Liver (tissue), 9 donors: ENCODE measurements around the gene CMTM7. TPM values are rescaled to one million over a fixed set of nuclear protein-coding genes. Genes with fewer than 3 reads are reported as not detected.

ENCODE experiments used
- DNase-seq: peaks from one replicate; pipeline ENCODE4 v3.0.0-alpha.2; 2017; ENCODE audit warnings: low spot score
- H3K27ac ChIP-seq, 2 donors: one replicate each; pipeline ENCODE4 v1.7.0; 2013; ENCODE audit warnings: inconsistent platforms in 2 of 2, low read length in 2 of 2, control low read depth in 1 of 2, low read depth in 1 of 2, mild to moderate bottlenecking in 1 of 2
- H3K27me3 ChIP-seq, 4 donors: one replicate each; pipeline versions ENCODE4 v1.6.1 to v1.7.0; 2013; ENCODE audit warnings: low read length in 3 of 4, inconsistent platforms in 1 of 4, mild to moderate bottlenecking in 1 of 4, moderate library complexity in 1 of 4; ENCODE audit not compliant: control insufficient read depth in 4 of 4, insufficient read depth in 4 of 4
- H3K36me3 ChIP-seq, 4 donors: one replicate each; pipeline versions ENCODE4 v1.6.1 to v1.7.0; 2013; ENCODE audit warnings: low read length in 3 of 4, mild to moderate bottlenecking in 3 of 4, low read depth in 1 of 4, moderate library complexity in 1 of 4; ENCODE audit not compliant: control insufficient read depth in 4 of 4, insufficient read depth in 3 of 4
- H3K4me1 ChIP-seq, 4 donors: one replicate each; pipeline versions ENCODE4 v1.6.1 to v1.7.0; 2013; ENCODE audit warnings: low read length in 3 of 4, mild to moderate bottlenecking in 3 of 4, moderate library complexity in 1 of 4; ENCODE audit not compliant: control insufficient read depth in 4 of 4, insufficient read depth in 4 of 4
- H3K4me3 ChIP-seq, 3 donors: one replicate each; pipeline versions ENCODE4 v1.6.1 to v1.7.0; 2013; ENCODE audit warnings: low read length in 3 of 3, control low read depth in 1 of 3, low read depth in 1 of 3, mild to moderate bottlenecking in 1 of 3
- H3K9ac ChIP-seq, 2 donors: one replicate each; pipeline ENCODE4 v1.7.0; 2013; ENCODE audit warnings: low read length in 2 of 2, mild to moderate bottlenecking in 2 of 2, moderate library complexity in 2 of 2, control low read depth in 1 of 2, low read depth in 1 of 2
- H3K9me3 ChIP-seq, 4 donors: one replicate each; pipeline versions ENCODE4 v1.6.1 to v1.7.0; 2013; ENCODE audit warnings: low read length in 3 of 4; ENCODE audit not compliant: control insufficient read depth in 4 of 4
- EGR1 ChIP-seq, 2 donors: IDR thresholded peaks; 2 replicates each; pipeline ENCODE4 v1.6.1; 2016 to 2018; ENCODE audit warnings: antibody characterized with exemption in 2 of 2, low read depth in 2 of 2
- FOXA1 ChIP-seq: IDR thresholded peaks from 2 replicates; pipeline ENCODE4 v1.6.1; 2016; ENCODE audit warnings: antibody characterized with exemption
- FOXA2 ChIP-seq: IDR thresholded peaks from 2 replicates; pipeline ENCODE4 v1.6.1; 2016; ENCODE audit warnings: antibody characterized with exemption
- GABPA ChIP-seq, 2 donors: IDR thresholded peaks in 1 of 2; conservative IDR thresholded peaks in 1 of 2; 2 replicates each; pipeline ENCODE4 v1.6.1; 2016; ENCODE audit warnings: antibody characterized with exemption in 2 of 2, mild to moderate bottlenecking in 1 of 2, moderate library complexity in 1 of 2
- HNF4A ChIP-seq, 2 donors: conservative IDR thresholded peaks; 2 replicates each; pipeline ENCODE4 v1.6.1; 2016; ENCODE audit warnings: antibody characterized with exemption in 2 of 2, mild to moderate bottlenecking in 2 of 2
- HNF4G ChIP-seq: IDR thresholded peaks from 2 replicates; pipeline ENCODE4 v1.6.1; 2016; ENCODE audit warnings: antibody characterized with exemption
- JUND ChIP-seq, 2 donors: IDR thresholded peaks; 2 replicates each; pipeline ENCODE4 v1.6.1; 2016; ENCODE audit warnings: antibody characterized with exemption in 2 of 2
- NR2F2 ChIP-seq: IDR thresholded peaks from 2 replicates; pipeline ENCODE4 v1.6.1; 2016; ENCODE audit warnings: antibody characterized with exemption
- RAD21 ChIP-seq, 2 donors: IDR thresholded peaks; 2 replicates each; pipeline ENCODE4 v1.6.1; 2016; ENCODE audit warnings: antibody characterized with exemption in 2 of 2, mild to moderate bottlenecking in 2 of 2
- REST ChIP-seq: IDR thresholded peaks from 2 replicates; pipeline ENCODE4 v1.6.1; 2016; ENCODE audit warnings: antibody characterized with exemption, mild to moderate bottlenecking
- RXRA ChIP-seq, 2 donors: IDR thresholded peaks; 2 replicates each; pipeline ENCODE4 v1.6.1; 2017 to 2018; ENCODE audit warnings: antibody characterized with exemption in 2 of 2, mild to moderate bottlenecking in 1 of 2
- SP1 ChIP-seq: IDR thresholded peaks from 2 replicates; pipeline ENCODE4 v1.6.1; 2018; ENCODE audit warnings: antibody characterized with exemption, mild to moderate bottlenecking
- TAF1 ChIP-seq: conservative IDR thresholded peaks from 2 replicates; pipeline ENCODE4 v1.6.1; 2016; ENCODE audit warnings: antibody characterized with exemption, mild to moderate bottlenecking
- YY1 ChIP-seq: IDR thresholded peaks from 2 replicates; pipeline ENCODE4 v1.6.1; 2016; ENCODE audit warnings: antibody characterized with exemption, mild to moderate bottlenecking
- WGBS: extraction: QIAGEN DNeasy Blood & Tissue Kit; methylation state at CpG from one replicate; pipeline ENCODE4 v1.1.7; 2013; 5-methylcytosine and 5-hydroxymethylcytosine counted together
- polyA plus RNA-seq, 2 donors: library from polyadenylated mRNA; stranded (reverse) in 1 of 2; unstranded in 1 of 2; fragments of 200-250 nt in 1 of 2; fragments of >200 nt in 1 of 2; fragmentation: Nextera tagmentation in 1 of 2; extraction: Ambion mirVana in 1 of 2; gene quantifications; one replicate each; pipeline versions ENCODE4 v1.2.1 to v1.2.3, GENCODE V29; 2013 to 2015
- total RNA-seq, 2 donors: library from RNA; depleted of rRNA; stranded (reverse); fragments of >200 nt; gene quantifications; one replicate each; pipeline ENCODE4 v1.2.3, GENCODE V29; 2014
- TF ChIP-seq, protein P1 (sequence below): IDR thresholded peaks from 2 replicates; pipeline ENCODE4 v1.6.1; 2016; ENCODE audit warnings: antibody characterized with exemption
- TF ChIP-seq, protein P2 (sequence below): IDR thresholded peaks from 2 replicates; pipeline ENCODE4 v1.6.1; 2016; ENCODE audit warnings: antibody characterized with exemption
- TF ChIP-seq, protein P3 (sequence below): fragments of 150-350 bp; IDR thresholded peaks from 2 replicates; pipeline ENCODE4 v1.5.1; 2017; ENCODE audit warnings: improper control_type of control experiment, low read depth, low read length; ENCODE audit not compliant: missing input control
- TF ChIP-seq, protein P4 (sequence below): IDR thresholded peaks from 2 replicates; pipeline ENCODE4 v1.6.1; 2016; ENCODE audit warnings: antibody characterized with exemption
- donor health status: healthy.
- donor health status: healthy.
- donor health status: healthy.
- donor health status: healthy.
- donor health status: healthy.

CMTM7 gene
- total and polyA plus RNA-seq, 4 donors = 3.6 to 20.3 (median 4.1) TPM

- DNase-seq = no peak
- no peak overlapping the region for H3K27ac ChIP-seq
- H3K36me3 ChIP-seq = peaks cover 8 to 29% (median 15%) of the 10 kb centered on the region in 4 donors
- no peaks in the 10 kb centered on the region for H3K27me3 ChIP-seq
- peaks cover 0 to 17% (median 2%) of the 10 kb centered on the region in 4 donors for H3K4me1 ChIP-seq
- no peak for TF ChIP-seq GABPA (IDR thresholded peaks at IDR 0.05 in 1 of 2, conservative IDR thresholded peaks at IDR 0.05 in 1 of 2)
- no peak for TF ChIP-seq HNF4G
- TF ChIP-seq RAD21 (IDR thresholded peaks at IDR 0.05) = no peak
- no peak for TF ChIP-seq HNF4A (conservative IDR thresholded peaks at IDR 0.05)
- TF ChIP-seq, protein P1, sequence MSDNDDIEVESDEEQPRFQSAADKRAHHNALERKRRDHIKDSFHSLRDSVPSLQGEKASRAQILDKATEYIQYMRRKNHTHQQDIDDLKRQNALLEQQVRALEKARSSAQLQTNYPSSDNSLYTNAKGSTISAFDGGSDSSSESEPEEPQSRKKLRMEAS = no peak
- no peak for TF ChIP-seq NR2F2
- TF ChIP-seq RXRA (IDR thresholded peaks at IDR 0.05) = no peak
- TF ChIP-seq SP1 = no peak
- no peak for TF ChIP-seq YY1
- TF ChIP-seq EGR1 (IDR thresholded peaks at IDR 0.05; ENCODE audit: low read depth in 2 of 2) = no peak
- TF ChIP-seq, protein P2, sequence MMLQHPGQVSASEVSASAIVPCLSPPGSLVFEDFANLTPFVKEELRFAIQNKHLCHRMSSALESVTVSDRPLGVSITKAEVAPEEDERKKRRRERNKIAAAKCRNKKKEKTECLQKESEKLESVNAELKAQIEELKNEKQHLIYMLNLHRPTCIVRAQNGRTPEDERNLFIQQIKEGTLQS = no peak
- TF ChIP-seq FOXA2 = no peak
- no peak for TF ChIP-seq JUND (IDR thresholded peaks at IDR 0.05)
- TF ChIP-seq, protein P3, sequence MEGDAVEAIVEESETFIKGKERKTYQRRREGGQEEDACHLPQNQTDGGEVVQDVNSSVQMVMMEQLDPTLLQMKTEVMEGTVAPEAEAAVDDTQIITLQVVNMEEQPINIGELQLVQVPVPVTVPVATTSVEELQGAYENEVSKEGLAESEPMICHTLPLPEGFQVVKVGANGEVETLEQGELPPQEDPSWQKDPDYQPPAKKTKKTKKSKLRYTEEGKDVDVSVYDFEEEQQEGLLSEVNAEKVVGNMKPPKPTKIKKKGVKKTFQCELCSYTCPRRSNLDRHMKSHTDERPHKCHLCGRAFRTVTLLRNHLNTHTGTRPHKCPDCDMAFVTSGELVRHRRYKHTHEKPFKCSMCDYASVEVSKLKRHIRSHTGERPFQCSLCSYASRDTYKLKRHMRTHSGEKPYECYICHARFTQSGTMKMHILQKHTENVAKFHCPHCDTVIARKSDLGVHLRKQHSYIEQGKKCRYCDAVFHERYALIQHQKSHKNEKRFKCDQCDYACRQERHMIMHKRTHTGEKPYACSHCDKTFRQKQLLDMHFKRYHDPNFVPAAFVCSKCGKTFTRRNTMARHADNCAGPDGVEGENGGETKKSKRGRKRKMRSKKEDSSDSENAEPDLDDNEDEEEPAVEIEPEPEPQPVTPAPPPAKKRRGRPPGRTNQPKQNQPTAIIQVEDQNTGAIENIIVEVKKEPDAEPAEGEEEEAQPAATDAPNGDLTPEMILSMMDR = no peak
- TF ChIP-seq, protein P4, sequence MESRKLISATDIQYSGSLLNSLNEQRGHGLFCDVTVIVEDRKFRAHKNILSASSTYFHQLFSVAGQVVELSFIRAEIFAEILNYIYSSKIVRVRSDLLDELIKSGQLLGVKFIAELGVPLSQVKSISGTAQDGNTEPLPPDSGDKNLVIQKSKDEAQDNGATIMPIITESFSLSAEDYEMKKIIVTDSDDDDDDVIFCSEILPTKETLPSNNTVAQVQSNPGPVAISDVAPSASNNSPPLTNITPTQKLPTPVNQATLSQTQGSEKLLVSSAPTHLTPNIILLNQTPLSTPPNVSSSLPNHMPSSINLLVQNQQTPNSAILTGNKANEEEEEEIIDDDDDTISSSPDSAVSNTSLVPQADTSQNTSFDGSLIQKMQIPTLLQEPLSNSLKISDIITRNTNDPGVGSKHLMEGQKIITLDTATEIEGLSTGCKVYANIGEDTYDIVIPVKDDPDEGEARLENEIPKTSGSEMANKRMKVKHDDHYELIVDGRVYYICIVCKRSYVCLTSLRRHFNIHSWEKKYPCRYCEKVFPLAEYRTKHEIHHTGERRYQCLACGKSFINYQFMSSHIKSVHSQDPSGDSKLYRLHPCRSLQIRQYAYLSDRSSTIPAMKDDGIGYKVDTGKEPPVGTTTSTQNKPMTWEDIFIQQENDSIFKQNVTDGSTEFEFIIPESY = no peak
- no peak for TF ChIP-seq FOXA1
- TF ChIP-seq REST = no peak
- TF ChIP-seq TAF1 = no peak
- no peak overlapping the region for H3K4me3 ChIP-seq
- WGBS = 96% methylated on average over 3 of the region's 3 CpGs
- no peak overlapping the region for H3K9ac ChIP-seq
- no peaks in the 10 kb centered on the region for H3K9me3 ChIP-seq
Observed at GRCh38 chr3:32488474-32489008, 96.9 kb downstream of the CMTM7 start.
